NCI-H82 treated with DMSO at 0.1 percent for 48 hours (cell line): ENCODE results near the gene SCN4A.
"Not testable (repeated sequence)": the region's sequence is repeated elsewhere in the genome, so short reads cannot be mapped to it uniquely, and the experiment has no call there.

ENCODE experiments used
- DNase-seq: peaks from one replicate; lab custom pipeline; 2025; ENCODE audit not compliant: unreplicated experiment; lab: John Stamatoyannopoulos, UW

Gene SCN4A

GRCh38 chr17:63939401-63939800 lies 33.3 kb downstream of the SCN4A start:
- no peak for DNase-seq

- no peak for DNase-seq
Measured at GRCh38 chr17:63937920-63938319, 34.8 kb downstream of the SCN4A start.

GRCh38 chr17:63937319-63937718 lies 35.4 kb downstream of the SCN4A start:
- no peak for DNase-seq

- DNase-seq = no peak
Measured at GRCh38 chr17:63934183-63935112, 38.3 kb downstream of the SCN4A start.

- DNase-seq = no peak
Measured at GRCh38 chr17:63933598-63933997, 39.1 kb downstream of the SCN4A start.

- no peak for DNase-seq
Measured at GRCh38 chr17:63932721-63933120, 40.0 kb downstream of the SCN4A start.

GRCh38 chr17:63931981-63932561 lies 40.6 kb downstream of the SCN4A start, which contains the start of gene CD79B:
CD79B (minus strand) TSS chr17:63932331; CDS start chr17:63932261, 70 bp downstream.
- DNase-seq = no peak

- DNase-seq = no peak
Measured at GRCh38 chr17:63930951-63931575, 41.7 kb downstream of the SCN4A start.

GRCh38 chr17:63929860-63930766 lies 42.6 kb downstream of the SCN4A start:
- DNase-seq = no peak

GRCh38 chr17:63928966-63929695 lies 43.6 kb downstream of the SCN4A start:
- DNase-seq = no peak

- no peak for DNase-seq
Measured at GRCh38 chr17:63928172-63928666, 44.5 kb downstream of the SCN4A start.

GRCh38 chr17:63927464-63928171 lies 45.1 kb downstream of the SCN4A start:
- DNase-seq = no peak

GRCh38 chr17:63926164-63926563 lies 46.6 kb downstream of the SCN4A start:
- no peak for DNase-seq

GRCh38 chr17:63925615-63926014 lies 47.1 kb downstream of the SCN4A start:
- no peak for DNase-seq

GRCh38 chr17:63922402-63922801 lies 50.3 kb downstream of the SCN4A start:
- not testable (repeated sequence) for DNase-seq

- not testable (repeated sequence) for DNase-seq
Measured at GRCh38 chr17:63920779-63921178, 51.9 kb downstream of the SCN4A start.

- DNase-seq = not testable (repeated sequence)
Measured at GRCh38 chr17:63920050-63920449, 52.7 kb downstream of the SCN4A start.

- peak; percentile 7 for DNase-seq
Measured at GRCh38 chr17:63919311-63919723, 53.4 kb downstream of the SCN4A start.

GRCh38 chr17:63918789-63919305 lies 53.9 kb downstream of the SCN4A start, which contains the start of gene GH1:
GH1 (minus strand) TSS chr17:63918839; CDS start chr17:63918776, 63 bp downstream.
- not testable (repeated sequence) for DNase-seq
